Panc1 (cell line): ENCODE measurements around the gene TBXAS1. TPM values are rescaled to one million over a fixed set of nuclear protein-coding genes. Genes with fewer than 3 reads are reported as not detected.

Experiments
- ATAC-seq: fragments of 200-7000 bp; cut with Tn5 transposase; 2 replicates; pipeline ENCODE4 v1.9.1; 2020; ENCODE audit warnings: mild to moderate bottlenecking, moderate library complexity
- BruUV-seq: library from RNA; stranded (reverse); fragments of 400-500 nt; replicated peaks from 2 replicates; lab custom pipeline; 2021; lab: Mats Ljungman, UMichigan
- CTCF ChIA-PET: fragments of 300-600 bp; sonication (Branson Sonifier 250); formaldehyde crosslinking; loops from one replicate; lab custom pipeline; 2022; ENCODE audit warnings: antibody characterized with exemption; lab: Charles Lee
- POLR2A ChIA-PET: fragments of 300-600 bp; sonication (Branson Sonifier 250); formaldehyde crosslinking; loops from one replicate; lab custom pipeline; 2022; ENCODE audit warnings: antibody characterized with exemption; lab: Charles Lee
- DNase-seq: peaks from one replicate; pipeline ENCODE4 v3.0.0-alpha.2; 2010; ENCODE audit warnings: low read depth, low spot score
- H3K27ac ChIP-seq: 2 replicates; pipeline ENCODE4 v1.5.1; 2011; ENCODE audit warnings: mild to moderate bottlenecking, low read length, inconsistent platforms
- H3K27me3 ChIP-seq: fragments of 200-500 bp; sonication (Bioruptor generic); 2 replicates; pipeline ENCODE4 v1.6.0; 2014; ENCODE audit warnings: low read length, inconsistent platforms; ENCODE audit not compliant: control insufficient read depth, insufficient read depth
- H3K36me3 ChIP-seq: fragments of 200-500 bp; sonication (Bioruptor generic); 2 replicates; pipeline ENCODE4 v1.5.1; 2014; ENCODE audit warnings: inconsistent platforms, mild to moderate bottlenecking, low read length, moderate library complexity; ENCODE audit not compliant: control insufficient read depth, insufficient read depth
- H3K4me1 ChIP-seq: 2 replicates; pipeline ENCODE4 v1.5.1; 2011; ENCODE audit warnings: inconsistent platforms, mild to moderate bottlenecking, low read length, moderate library complexity; ENCODE audit not compliant: control insufficient read depth, insufficient read depth
- H3K4me3 ChIP-seq, 2 experiments: 2 replicates each; pipeline ENCODE4 v1.5.1; 2011 to 2012; ENCODE audit warnings: low read depth in 2 of 2, low read length in 2 of 2, mild to moderate bottlenecking in 2 of 2, inconsistent platforms in 1 of 2, moderate library complexity in 1 of 2
- H3K9me3 ChIP-seq: fragments of 200-500 bp; sonication (Bioruptor generic); 2 replicates; pipeline ENCODE4 v1.5.1; 2014; ENCODE audit warnings: low read depth, mild to moderate bottlenecking, inconsistent platforms, low read length, moderate library complexity; ENCODE audit not compliant: control insufficient read depth, insufficient read depth
- CTCF ChIP-seq: fragments of 450-650 bp; IDR thresholded peaks from 2 replicates; pipeline ENCODE4 v1.5.1; 2017; ENCODE audit warnings: mild to moderate bottlenecking
- POLR2AphosphoS5 ChIP-seq: IDR thresholded peaks from 2 replicates; pipeline ENCODE4 v1.6.1; 2012; ENCODE audit warnings: mild to moderate bottlenecking, low read depth, low read length, moderate library complexity
- REST ChIP-seq, 2 experiments: IDR thresholded peaks; 2 replicates each; pipeline ENCODE4 v1.6.1; 2011 to 2012; ENCODE audit warnings: low read depth in 2 of 2, control low read depth in 1 of 2, low read length in 1 of 2, mild to moderate bottlenecking in 1 of 2, moderate library complexity in 1 of 2; ENCODE audit not compliant: insufficient read depth in 1 of 2
- SIN3A ChIP-seq: IDR thresholded peaks from 2 replicates; pipeline ENCODE4 v1.6.1; 2012; ENCODE audit warnings: low read depth, mild to moderate bottlenecking, low read length, moderate library complexity, borderline replicate concordance; ENCODE audit not compliant: insufficient read depth
- TCF7L2 ChIP-seq: IDR thresholded peaks from 2 replicates; pipeline ENCODE4 v1.6.1; 2011; ENCODE audit warnings: mild to moderate bottlenecking, low read depth, low read length, inconsistent platforms
- in situ Hi-C: cut with HindIII; loops from 2 replicates; pipeline ENCODE4 v1.10.0; 2016; ENCODE audit warnings: low sequenced_read_pairs, low pct_unique_long_range_greater_than_20kb
- intact Hi-C: fragments of 100-400 bp; cut with micrococcal nuclease; formaldehyde crosslinking; loops from one replicate; pipeline ENCODE4 v1.10.0; 2022; ENCODE audit not compliant: unreplicated experiment
- total RNA-seq: library from RNA; stranded (reverse); gene quantifications from one replicate; pipeline ENCODE4 v1.2.1, GENCODE V29; 2021; ENCODE audit not compliant: unreplicated experiment

Gene TBXAS1
- total RNA-seq, 1 experiment from 2014 or later: 4.4 TPM

DNA sequence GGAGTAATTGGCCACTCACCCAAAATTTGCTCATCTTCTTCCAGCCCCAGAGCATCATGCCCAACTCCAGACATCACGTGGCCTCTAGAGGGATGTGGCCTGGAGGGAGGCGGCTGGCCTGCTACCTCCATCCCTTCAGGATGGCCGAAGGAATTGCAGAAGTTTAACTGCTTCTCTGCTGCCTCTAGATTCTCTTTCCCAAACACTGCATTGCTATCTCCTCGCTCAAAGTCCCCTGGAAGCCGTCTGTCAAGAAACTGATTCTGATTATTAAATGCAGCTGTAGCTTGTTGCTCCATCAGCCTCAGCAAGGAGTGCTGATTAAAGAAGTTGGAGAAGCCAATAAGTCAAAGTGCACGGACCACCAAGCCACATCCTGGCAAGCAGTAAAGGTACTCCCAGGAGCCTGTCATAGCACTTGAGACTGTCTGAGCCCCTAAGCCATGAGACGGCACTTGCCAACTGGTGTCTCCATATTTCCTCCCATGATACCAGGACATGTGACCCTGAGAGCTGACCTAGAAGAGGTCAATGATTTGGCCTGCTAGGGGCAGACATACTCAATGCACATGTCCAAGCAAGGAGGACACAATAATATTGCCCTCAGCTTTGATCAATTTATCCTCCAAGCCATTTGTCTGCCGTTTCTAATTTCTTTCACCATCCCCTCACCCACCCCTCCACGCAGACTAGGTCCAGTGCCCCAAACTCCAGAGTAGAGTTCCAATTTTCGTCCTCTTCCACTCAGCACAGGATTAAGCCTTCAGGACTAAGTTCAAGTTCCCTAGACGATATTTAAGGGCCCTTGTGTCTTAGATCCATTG is 84.2 kb downstream of the TBXAS1 start:
- TF ChIP-seq POLR2AphosphoS5 (no peak), CTCF (no peak), SIN3A (no peak), REST (IDR thresholded peaks at IDR 0.05; ENCODE audit: insufficient read depth in 1 of 2, low read depth in 2 of 2, low read length in 1 of 2) (no peak), TCF7L2 (no peak)
- CTCF ChIA-PET: no interaction called here
- H3K4me1 ChIP-seq: peaks cover 18% of the 10 kb centered on the region
- H3K9me3 ChIP-seq: peaks cover 3% of the 10 kb centered on the region; the same call in 1 of the 2 replicates
- no peak for ATAC-seq
- in situ Hi-C loops (no loop called here), intact Hi-C loops (no loop called here)
- H3K27ac ChIP-seq: peak overlapping the region; percentile 35; the same call in 1 of the 2 replicates
- no peaks in the 10 kb centered on the region for H3K36me3 ChIP-seq
- no TSS peak for BruUV-seq
- H3K4me3 ChIP-seq: no peak overlapping the region
- no peaks in the 10 kb centered on the region for H3K27me3 ChIP-seq
- no peak for DNase-seq
- POLR2A ChIA-PET: no interaction called here

DNA sequence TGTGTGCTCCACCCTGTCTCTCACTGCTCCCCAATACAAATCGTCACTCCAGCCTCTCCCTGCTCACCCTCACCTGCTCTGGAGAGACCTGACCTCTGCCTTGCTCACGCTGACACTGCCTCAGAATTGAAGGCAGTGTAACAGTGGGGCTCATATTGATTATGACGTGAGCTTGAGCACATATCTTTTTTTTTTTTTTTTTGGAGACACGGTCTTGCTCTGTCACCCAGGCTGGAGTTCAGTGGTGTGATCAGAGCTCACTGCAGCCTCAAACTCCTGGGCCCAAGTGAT is 84.7 kb downstream of the TBXAS1 start:
- TF ChIP-seq SIN3A (no peak), POLR2AphosphoS5 (no peak), REST (IDR thresholded peaks at IDR 0.05; ENCODE audit: insufficient read depth in 1 of 2, low read depth in 2 of 2, low read length in 1 of 2) (no peak)
- Histone ChIP-seq H3K27me3 (no peaks in the 10 kb centered on the region), H3K9me3 (peaks cover 3% of the 10 kb centered on the region; the same call in 1 of the 2 replicates), H3K4me1 (peaks cover 18% of the 10 kb centered on the region), H3K4me3 (no peak overlapping the region), H3K36me3 (no peaks in the 10 kb centered on the region), H3K27ac (peak overlapping the region; percentile 35; the same call in 1 of the 2 replicates)
- in situ Hi-C loops (no loop called here), intact Hi-C loops (no loop called here)
- DNase-seq (no peak), ATAC-seq (no peak)
- CTCF ChIA-PET: no interaction called here
- no TSS peak for BruUV-seq
- POLR2A ChIA-PET: no interaction called here
